HG02885 (cell line): ENCODE measurements around the gene LPO.

Experiments
- ATAC-seq: cut with Tn5 transposase; IDR thresholded peaks from one replicate; pipeline ENCODE4 v1.9.1; 2021; ENCODE audit warnings: mild to moderate bottlenecking; ENCODE audit not compliant: unreplicated experiment, poor library complexity

The LPO gene

GRCh38 chr17:58253082-58253481 lies 14.7 kb downstream of the LPO start:
- ATAC-seq: no peak

- no peak for ATAC-seq
Measured at GRCh38 chr17:58254803-58255202, 16.4 kb downstream of the LPO start.

GRCh38 chr17:58262149-58262548 lies 23.8 kb downstream of the LPO start:
- no peak for ATAC-seq

- ATAC-seq: no peak
Measured at GRCh38 chr17:58263773-58264172, 25.4 kb downstream of the LPO start.

GRCh38 chr17:58264407-58265103 lies 26.2 kb downstream of the LPO start:
- ATAC-seq: no peak

- no peak for ATAC-seq
Measured at GRCh38 chr17:58265271-58265670, 26.9 kb downstream of the LPO start.

- no peak for ATAC-seq
Measured at GRCh38 chr17:58265902-58266875, 27.8 kb downstream of the LPO start.

- ATAC-seq: no peak
Measured at GRCh38 chr17:58267347-58268324, 29.3 kb downstream of the LPO start.

GRCh38 chr17:58268326-58268725 lies 29.9 kb downstream of the LPO start:
- ATAC-seq: no peak

GRCh38 chr17:58268774-58269556 lies 30.6 kb downstream of the LPO start:
- no peak for ATAC-seq

GRCh38 chr17:58269557-58270291 lies 31.3 kb downstream of the LPO start:
- no peak for ATAC-seq

- ATAC-seq: no peak
Measured at GRCh38 chr17:58270476-58271215, 32.3 kb downstream of the LPO start.

- ATAC-seq: no peak
Measured at GRCh38 chr17:58271216-58271931, 33.0 kb downstream of the LPO start.

GRCh38 chr17:58272367-58273280 lies 34.2 kb downstream of the LPO start:
- no peak for ATAC-seq

GRCh38 chr17:58273453-58274104 lies 35.2 kb downstream of the LPO start:
- no peak for ATAC-seq

GRCh38 chr17:58275417-58275816 lies 37.0 kb downstream of the LPO start:
- ATAC-seq: no peak
